WTC11 (cell line): Measurements from ENCODE around the gene TIGAR. TPM values are rescaled to one million over a fixed set of nuclear protein-coding genes. Genes with fewer than 3 reads are reported as not detected.

Experiments used
- ATAC-seq: fragments of 200-7000 bp; cut with Tn5 transposase; 2 replicates; pipeline ENCODE4 v1.10.0; 2021; ENCODE audit warnings: mild to moderate bottlenecking, moderate library complexity
- CTCF ChIA-PET: fragments of 300-600 bp; sonication (Branson Sonifier 250); formaldehyde crosslinking; loops from one replicate; lab custom pipeline; 2021; ENCODE audit warnings: antibody characterized with exemption; lab: Charles Lee
- POLR2A ChIA-PET: fragments of 350-600 bp; sonication (Branson Sonifier 250); formaldehyde crosslinking; loops from one replicate; lab custom pipeline; 2021; ENCODE audit warnings: antibody characterized with exemption; lab: Charles Lee
- DNase-seq: peaks from one replicate; pipeline ENCODE4 v3.0.0; 2021; ENCODE audit warnings: low spot score
- H3K27ac Mint-ChIP-seq: 2 replicates; pipeline ENCODE4 v1.8.0; 2021; ENCODE audit warnings: mixed read lengths
- H3K27me3 Mint-ChIP-seq: 2 replicates; pipeline ENCODE4 v1.8.0; 2021; ENCODE audit warnings: low read depth, mild to moderate bottlenecking, moderate library complexity, mixed read lengths
- H3K36me3 Mint-ChIP-seq: 2 replicates; pipeline ENCODE4 v1.8.0; 2021; ENCODE audit warnings: mixed read lengths
- H3K4me1 Mint-ChIP-seq: 2 replicates; pipeline ENCODE4 v1.8.0; 2022; ENCODE audit warnings: mixed read lengths
- H3K4me3 Mint-ChIP-seq: 2 replicates; pipeline ENCODE4 v1.8.0; 2021; ENCODE audit warnings: mild to moderate bottlenecking, moderate library complexity, mixed read lengths
- H3K9me3 Mint-ChIP-seq: 2 replicates; pipeline ENCODE4 v1.8.0; 2021; ENCODE audit warnings: mixed read lengths
- CREM ChIP-seq: sonication (generic); formaldehyde crosslinking; IDR thresholded peaks from 2 replicates; pipeline ENCODE4 v1.8.1; 2022; ENCODE audit warnings: mild to moderate bottlenecking, missing genetic modification reagents, moderate library complexity
- FOXP1 ChIP-seq: sonication (generic); formaldehyde crosslinking; IDR thresholded peaks from 2 replicates; pipeline ENCODE4 v1.8.0; 2022; ENCODE audit warnings: missing genetic modification reagents, mild to moderate bottlenecking, moderate library complexity, borderline replicate concordance
- GTF2I ChIP-seq: fragments of 250-450 bp; sonication (Bioruptor Pico); conservative IDR thresholded peaks from 2 replicates; pipeline ENCODE4 v1.4.0; 2021; ENCODE audit warnings: mild to moderate bottlenecking
- MXD4 ChIP-seq: fragments of 250-450 bp; sonication (Bioruptor Pico); IDR thresholded peaks from 2 replicates; pipeline ENCODE4 v1.8.0; 2021; ENCODE audit warnings: mild to moderate bottlenecking, moderate library complexity, borderline replicate concordance
- NFYB ChIP-seq: sonication (generic); formaldehyde crosslinking; conservative IDR thresholded peaks from 2 replicates; pipeline ENCODE4 v1.8.0; 2022; ENCODE audit warnings: low read depth, missing genetic modification reagents
- NR1H2 ChIP-seq: sonication (generic); formaldehyde crosslinking; IDR thresholded peaks from 2 replicates; pipeline ENCODE4 v1.9.0; 2021; ENCODE audit warnings: mild to moderate bottlenecking, moderate library complexity, missing genetic modification reagents
- RELA ChIP-seq: sonication (generic); formaldehyde crosslinking; IDR thresholded peaks from 2 replicates; pipeline ENCODE4 v1.8.1; 2022; ENCODE audit warnings: missing genetic modification reagents, mild to moderate bottlenecking, borderline replicate concordance
- SMAD4 ChIP-seq: sonication (generic); formaldehyde crosslinking; IDR thresholded peaks from 2 replicates; pipeline ENCODE4 v1.8.0; 2022; ENCODE audit warnings: mild to moderate bottlenecking, missing genetic modification reagents
- TEAD1 ChIP-seq: sonication (generic); formaldehyde crosslinking; IDR thresholded peaks from 2 replicates; pipeline ENCODE4 v1.8.0; 2022; ENCODE audit warnings: mild to moderate bottlenecking, missing genetic modification reagents
- TEAD4 ChIP-seq: sonication (generic); formaldehyde crosslinking; IDR thresholded peaks from 2 replicates; pipeline ENCODE4 v1.8.0; 2022; ENCODE audit warnings: mild to moderate bottlenecking, missing genetic modification reagents
- ZNF219 ChIP-seq: sonication (generic); formaldehyde crosslinking; IDR thresholded peaks from 2 replicates; pipeline ENCODE4 v1.8.0; 2023; ENCODE audit warnings: missing genetic modification reagents, mild to moderate bottlenecking, borderline replicate concordance
- ZNF317 ChIP-seq: sonication (generic); formaldehyde crosslinking; IDR thresholded peaks from 2 replicates; pipeline ENCODE4 v1.8.1; 2023; ENCODE audit warnings: low read depth, mild to moderate bottlenecking, moderate library complexity, missing genetic modification reagents, borderline replicate concordance
- ZNF396 ChIP-seq: fragments of 250-450 bp; sonication (Bioruptor Pico); IDR thresholded peaks from 2 replicates; pipeline ENCODE4 v1.8.0; 2021; ENCODE audit warnings: mild to moderate bottlenecking, moderate library complexity, borderline replicate concordance
- ZNF423 ChIP-seq: fragments of 250-450 bp; sonication (Bioruptor Pico); IDR thresholded peaks from 2 replicates; pipeline ENCODE4 v2.1.2; 2022; ENCODE audit warnings: mild to moderate bottlenecking, moderate library complexity
- total RNA-seq: library from RNA; stranded (reverse); gene quantifications from 3 replicates; pipeline ENCODE4 v1.2.3, GENCODE V29; 2021
- TF ChIP-seq, protein P1 (sequence below): fragments of 250-450 bp; sonication (Bioruptor Pico); IDR thresholded peaks from 2 replicates; pipeline ENCODE4 v1.9.0; 2021; ENCODE audit warnings: moderate library complexity, mild to moderate bottlenecking, inconsistent platforms, borderline replicate concordance
- TF ChIP-seq, protein P2 (sequence below): sonication (generic); formaldehyde crosslinking; IDR thresholded peaks from 2 replicates; pipeline ENCODE4 v1.8.1; 2022; ENCODE audit warnings: mild to moderate bottlenecking, missing genetic modification reagents, moderate library complexity, borderline replicate concordance

Gene TIGAR
- total RNA-seq, 1 experiment from 2014 or later, result 26.7 TPM

DNA sequence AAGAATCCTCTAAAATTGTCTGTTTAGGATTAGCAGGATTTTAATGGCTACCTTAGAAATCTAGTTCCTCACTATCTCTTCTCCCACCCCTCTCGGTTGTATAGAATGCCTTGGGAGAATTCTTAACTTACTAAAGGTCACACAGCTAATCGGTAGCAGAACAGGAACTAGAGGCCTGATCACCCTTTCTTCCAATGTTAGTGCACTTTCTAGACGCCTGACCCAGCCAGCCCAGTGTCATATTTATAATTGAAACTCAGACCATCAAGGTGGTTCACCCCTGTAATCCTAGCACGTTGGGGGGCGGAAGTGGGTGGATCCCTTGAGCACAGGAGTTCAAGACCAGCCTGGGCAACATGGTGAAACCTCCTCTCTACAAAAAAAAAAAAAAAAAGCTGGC lies 1.7 kb downstream of the TIGAR start (continued):
- TF ChIP-seq CREM (CRISPR knock-in tag) (no peak), FOXP1 (CRISPR knock-in tag) (no peak), TEAD4 (CRISPR knock-in tag) (no peak), NFYB (no peak)

DNA sequence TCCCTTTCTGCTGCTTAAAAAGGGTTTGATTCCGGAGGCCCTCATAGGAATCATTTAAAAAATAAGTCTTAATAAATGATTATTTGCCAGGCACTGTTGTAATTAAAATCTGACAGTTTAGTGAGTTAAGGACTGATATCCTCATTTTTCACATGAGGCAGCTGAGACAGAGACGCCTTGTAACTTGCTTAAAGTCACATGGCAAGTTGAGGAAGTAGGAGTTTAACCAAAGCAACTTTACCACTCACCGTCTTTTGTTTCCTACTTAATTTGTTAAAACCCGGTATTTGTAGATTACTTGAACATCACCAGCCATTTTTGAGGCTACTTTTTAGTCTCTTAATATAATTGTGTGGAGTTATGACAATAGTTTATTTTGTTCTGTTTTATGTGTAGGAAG lies 2.4 kb downstream of the TIGAR start:
- Mint-ChIP-seq H3K9me3 (no peaks in the 10 kb centered on the region), H3K27me3 (peaks cover 18% of the 10 kb centered on the region), H3K4me1 (peaks cover 30% of the 10 kb centered on the region), H3K27ac (no peak overlapping the region), H3K4me3 (no peak overlapping the region), H3K36me3 (peaks cover 17% of the 10 kb centered on the region)
- ATAC-seq, result no peak
- no peak for TF ChIP-seq ZNF396
- no peak for TF ChIP-seq ZNF423
- TF ChIP-seq, protein P1, sequence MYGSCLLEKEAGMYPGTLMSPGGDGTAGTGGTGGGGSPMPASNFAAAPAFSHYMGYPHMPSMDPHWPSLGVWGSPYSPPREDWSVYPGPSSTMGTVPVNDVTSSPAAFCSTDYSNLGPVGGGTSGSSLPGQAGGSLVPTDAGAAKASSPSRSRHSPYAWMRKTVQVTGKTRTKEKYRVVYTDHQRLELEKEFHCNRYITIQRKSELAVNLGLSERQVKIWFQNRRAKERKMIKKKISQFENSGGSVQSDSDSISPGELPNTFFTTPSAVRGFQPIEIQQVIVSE (CRISPR knock-in tag), result no peak
- no peak for TF ChIP-seq NR1H2 (CRISPR knock-in tag)
- TF ChIP-seq ZNF317 (CRISPR knock-in tag), result no peak
- TF ChIP-seq RELA, result no peak
- TF ChIP-seq GTF2I (CRISPR knock-in tag), result no peak
- no peak for TF ChIP-seq TEAD1 (CRISPR knock-in tag)
- TF ChIP-seq ZNF219 (CRISPR knock-in tag), result no peak
- POLR2A ChIA-PET, result interaction anchor here (0.6 kb wide), 2 partner anchors 22 to 139 kb away, joined by 3 read pairs; no protein-coding TSS in a partner anchor
- CTCF ChIA-PET, result interaction anchor here (0.6 to 1.3 kb wide), 3 partner anchors 16 to 359 kb away, joined by 3 to 4 read pairs (median 3); no protein-coding TSS in a partner anchor
- no peak for DNase-seq

DNA sequence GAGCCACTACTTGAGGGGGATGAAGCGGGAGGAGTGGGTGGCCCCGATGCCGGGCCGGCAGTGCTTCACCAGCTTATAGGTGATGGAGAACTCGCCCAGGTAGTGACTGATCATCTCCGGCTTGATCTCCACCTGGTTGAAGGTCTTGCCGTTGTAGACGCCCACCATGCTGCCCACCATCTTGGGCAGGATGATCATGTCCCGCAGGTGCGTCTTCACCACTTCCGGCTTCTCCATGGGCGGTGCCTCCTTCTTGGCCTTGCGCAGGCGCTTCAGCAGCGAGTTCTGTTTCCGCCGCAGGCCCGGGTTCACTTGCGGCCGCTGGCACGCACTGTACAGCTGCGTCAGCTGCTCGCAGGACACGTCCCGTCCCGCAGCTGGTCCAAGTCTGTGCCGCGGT lies 3.4 kb downstream of the TIGAR start:
- H3K27ac Mint-ChIP-seq, result no peak overlapping the region
- no peak overlapping the region for H3K4me3 Mint-ChIP-seq
- TF ChIP-seq MXD4 (CRISPR knock-in tag), result no peak
- peaks cover 30% of the 10 kb centered on the region for H3K4me1 Mint-ChIP-seq
- ChIA-PET POLR2A (interaction anchor here (0.6 kb wide), 1 partner anchor 47 kb away, joined by 3 read pairs; no protein-coding TSS in a partner anchor), CTCF (interaction anchor here (1.3 kb wide), 1 partner anchor 451 kb away, joined by 4 read pairs; the partner anchor contains the start of gene PARP11)
- H3K9me3 Mint-ChIP-seq, result no peaks in the 10 kb centered on the region
- DNase-seq, result no peak
- peaks cover 8% of the 10 kb centered on the region for H3K27me3 Mint-ChIP-seq
- H3K36me3 Mint-ChIP-seq, result peaks cover 17% of the 10 kb centered on the region
- no peak for ATAC-seq

DNA sequence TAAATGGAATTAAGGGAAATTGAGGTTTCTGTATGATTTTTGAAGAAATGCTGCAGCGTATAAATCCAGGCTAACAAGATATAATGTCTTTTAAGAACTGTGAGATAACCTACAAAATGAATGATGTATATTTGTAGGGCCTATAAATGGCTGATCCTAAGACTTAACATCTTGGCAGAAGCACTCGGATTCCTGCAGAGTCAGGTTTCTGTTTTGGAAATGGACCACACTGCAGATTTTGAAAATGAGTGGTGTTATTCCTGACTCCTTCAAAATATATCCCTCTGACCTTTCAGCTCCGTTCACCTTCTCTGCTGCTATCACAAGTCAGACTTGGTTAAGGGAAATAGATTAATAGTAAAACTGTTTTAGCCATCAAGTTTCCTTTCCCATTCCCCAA lies 5.0 kb downstream of the TIGAR start:
- Mint-ChIP-seq H3K27me3 (no peaks in the 10 kb centered on the region), H3K9me3 (no peaks in the 10 kb centered on the region), H3K27ac (0 out of 2 replicates have a peak overlapping the region, but pooled peaks have one; percentile 15), H3K4me1 (peaks cover 21% of the 10 kb centered on the region), H3K36me3 (peaks cover 18% of the 10 kb centered on the region), H3K4me3 (no peak overlapping the region)
- CTCF ChIA-PET, result interaction anchor here (0.6 kb wide), 3 partner anchors 13 to 1441 kb away, joined by 3 read pairs; no protein-coding TSS in a partner anchor
- DNase-seq, result no peak
- POLR2A ChIA-PET, result interaction anchor here (0.7 kb wide), 1 partner anchor 314 kb away, joined by 3 read pairs; no protein-coding TSS in a partner anchor
- ATAC-seq, result no peak
- no peak for TF ChIP-seq SMAD4 (CRISPR knock-in tag)

DNA sequence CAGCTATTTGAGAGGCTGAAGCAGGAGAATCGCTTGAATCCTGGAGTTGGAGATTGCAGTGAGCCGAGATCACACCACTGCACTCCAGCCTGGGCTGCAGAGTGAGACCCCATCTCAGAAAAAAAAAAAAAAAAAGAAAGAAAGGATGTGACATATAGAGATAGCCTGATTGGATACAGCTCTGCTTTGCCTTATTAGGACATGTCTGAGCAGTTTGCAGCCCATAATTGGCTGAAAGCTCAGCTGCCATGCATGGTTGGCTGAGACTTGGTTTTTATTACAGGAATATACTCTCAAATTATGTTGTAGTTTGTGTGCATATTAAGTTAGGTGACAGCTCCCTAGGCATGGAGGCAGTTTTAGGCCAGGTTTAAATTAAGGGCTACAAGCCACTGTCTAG lies 6.3 kb downstream of the TIGAR start:
- CTCF ChIA-PET, result interaction anchor here (0.7 kb wide), 1 partner anchor 26 kb away, joined by 4 read pairs; no protein-coding TSS in a partner anchor
- POLR2A ChIA-PET, result no interaction called here
- Mint-ChIP-seq H3K4me1 (peaks cover 14% of the 10 kb centered on the region), H3K36me3 (peaks cover 20% of the 10 kb centered on the region), H3K4me3 (no peak overlapping the region), H3K9me3 (no peaks in the 10 kb centered on the region), H3K27me3 (no peaks in the 10 kb centered on the region), H3K27ac (no peak overlapping the region)
- DNase-seq (no peak), ATAC-seq (no peak)
- no peak for TF ChIP-seq ZNF396
- TF ChIP-seq, protein P2, sequence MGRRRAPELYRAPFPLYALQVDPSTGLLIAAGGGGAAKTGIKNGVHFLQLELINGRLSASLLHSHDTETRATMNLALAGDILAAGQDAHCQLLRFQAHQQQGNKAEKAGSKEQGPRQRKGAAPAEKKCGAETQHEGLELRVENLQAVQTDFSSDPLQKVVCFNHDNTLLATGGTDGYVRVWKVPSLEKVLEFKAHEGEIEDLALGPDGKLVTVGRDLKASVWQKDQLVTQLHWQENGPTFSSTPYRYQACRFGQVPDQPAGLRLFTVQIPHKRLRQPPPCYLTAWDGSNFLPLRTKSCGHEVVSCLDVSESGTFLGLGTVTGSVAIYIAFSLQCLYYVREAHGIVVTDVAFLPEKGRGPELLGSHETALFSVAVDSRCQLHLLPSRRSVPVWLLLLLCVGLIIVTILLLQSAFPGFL (CRISPR knock-in tag), result no peak
